HG03342 (cell line): Measurements from ENCODE around the gene SMIM38.

Source experiments
- ATAC-seq: cut with Tn5 transposase; IDR thresholded peaks from one replicate; pipeline ENCODE4 v1.9.1; 2021; ENCODE audit warnings: mild to moderate bottlenecking, moderate library complexity; ENCODE audit not compliant: unreplicated experiment

Gene SMIM38

GRCh38 chr11:69155302-69156234 is at the start of gene SMIM38:
Gene SMIM38, plus strand, starts transcription at chr11:69155935. Its CDS starts 1,912 bp downstream, at chr11:69157847.
- no peak for ATAC-seq

GRCh38 chr11:69106031-69106811 is 49.5 kb upstream of the SMIM38 start:
- no peak for ATAC-seq

GRCh38 chr11:69107413-69107812 is 48.3 kb upstream of the SMIM38 start:
- ATAC-seq: no peak

GRCh38 chr11:69108030-69108429 is 47.7 kb upstream of the SMIM38 start:
- ATAC-seq: no peak

GRCh38 chr11:69108559-69108958 is 47.2 kb upstream of the SMIM38 start:
- no peak for ATAC-seq

GRCh38 chr11:69109101-69109500 is 46.6 kb upstream of the SMIM38 start:
- ATAC-seq: no peak

- ATAC-seq: no peak
These were observed 45.3 kb upstream of the SMIM38 start for GRCh38 chr11:69110451-69110850.

- ATAC-seq: no peak
These were observed 43.9 kb upstream of the SMIM38 start for GRCh38 chr11:69111624-69112542.

GRCh38 chr11:69113226-69113625 is 42.5 kb upstream of the SMIM38 start:
- no peak for ATAC-seq

- ATAC-seq: no peak
These were observed 41.9 kb upstream of the SMIM38 start for GRCh38 chr11:69113646-69114340.

GRCh38 chr11:69114362-69114761 is 41.4 kb upstream of the SMIM38 start:
- ATAC-seq: no peak

- no peak for ATAC-seq
These were observed 40.8 kb upstream of the SMIM38 start for GRCh38 chr11:69114811-69115523.

GRCh38 chr11:69115586-69116560 is 39.9 kb upstream of the SMIM38 start:
- ATAC-seq: no peak

GRCh38 chr11:69116671-69117070 is 39.1 kb upstream of the SMIM38 start:
- no peak for ATAC-seq

- ATAC-seq: no peak
These were observed 36.5 kb upstream of the SMIM38 start for GRCh38 chr11:69119190-69119589.

- no peak for ATAC-seq
These were observed 35.4 kb upstream of the SMIM38 start for GRCh38 chr11:69120096-69120875.

GRCh38 chr11:69121021-69121420 is 34.7 kb upstream of the SMIM38 start:
- no peak for ATAC-seq
